ENCODE data around the gene DDX56.

GRCh38 chr7:44616545-44616944 lies 42.8 kb upstream of the DDX56 start:
- TF ChIP-seq PRPF4 (IDR thresholded peaks at IDR 0.05; ENCODE audit: low read depth, low read length, poor library complexity, severe bottlenecking) (no peak), MEF2D (CRISPR knock-in tag; IDR thresholded peaks at IDR 0.05) (no peak), POLR2AphosphoS5 (IDR thresholded peaks at IDR 0.05; ENCODE audit: low read depth, low read length) (no peak), TAF1 (CRISPR knock-in tag; IDR thresholded peaks at IDR 0.05) (no peak), ATF2 (CRISPR knock-in tag; IDR thresholded peaks at IDR 0.05) (no peak), MAZ (IDR thresholded peaks at IDR 0.05; ENCODE audit: borderline replicate concordance, low read depth, low read length) (no peak), MAZ (CRISPR knock-in tag; IDR thresholded peaks at IDR 0.05; ENCODE audit: low read depth) (no peak), HNRNPH1 (optimal IDR thresholded peaks at IDR 0.05; ENCODE audit: low read depth, low read length) (no peak), ZFP1 (CRISPR knock-in tag; IDR thresholded peaks at IDR 0.05) (no peak), MAFK (conservative IDR thresholded peaks at IDR 0.05 in 1 of 2, IDR thresholded peaks at IDR 0.05 in 1 of 2; ENCODE audit: low read length in 2 of 2) (no peak), NCOA1 (CRISPR knock-in tag; IDR thresholded peaks at IDR 0.05) (no peak), REPIN1 (CRISPR knock-in tag; IDR thresholded peaks at IDR 0.05; ENCODE audit: borderline replicate concordance, low read depth) (no peak), JUN (CRISPR knock-in tag; IDR thresholded peaks at IDR 0.05) (no peak), IKZF5 (CRISPR knock-in tag; IDR thresholded peaks at IDR 0.05) (no peak)

Measured in HepG2 (cell line).